GM18508 (cell line): Measurements from ENCODE around the gene AMBRA1.
"Not testable (repeated sequence)": the region's sequence is repeated elsewhere in the genome, so short reads cannot be mapped to it uniquely, and the experiment has no call there.

Source experiments
- ATAC-seq: cut with Tn5 transposase; IDR thresholded peaks from one replicate; pipeline ENCODE4 v1.9.1; 2021; ENCODE audit warnings: moderate number of reproducible peaks; ENCODE audit not compliant: insufficient read depth, unreplicated experiment

The AMBRA1 gene

GRCh38 chr11:46615756-46616155 is 21.9 kb upstream of the AMBRA1 start:
- ATAC-seq: no peak

- ATAC-seq: no peak
These were observed 18.5 kb upstream of the AMBRA1 start for GRCh38 chr11:46612326-46612725.

- ATAC-seq: no peak
These were observed 17.9 kb upstream of the AMBRA1 start for GRCh38 chr11:46611526-46612304.

GRCh38 chr11:46609386-46609785 is 15.6 kb upstream of the AMBRA1 start:
- ATAC-seq: no peak

GRCh38 chr11:46607516-46607915 is 13.7 kb upstream of the AMBRA1 start:
- no peak for ATAC-seq

GRCh38 chr11:46604796-46605195 is 11.0 kb upstream of the AMBRA1 start:
- no peak for ATAC-seq

GRCh38 chr11:46603704-46604308 is 10.0 kb upstream of the AMBRA1 start:
- ATAC-seq: no peak

- ATAC-seq: no peak
These were observed 7.3 kb upstream of the AMBRA1 start for GRCh38 chr11:46601129-46601528.

GRCh38 chr11:46600194-46600960 is 6.6 kb upstream of the AMBRA1 start:
- no peak for ATAC-seq

- no peak for ATAC-seq
These were observed 5.7 kb upstream of the AMBRA1 start for GRCh38 chr11:46599340-46600193.

- no peak for ATAC-seq
These were observed 3.9 kb upstream of the AMBRA1 start for GRCh38 chr11:46597609-46598219.

- no peak for ATAC-seq
These were observed 3.3 kb upstream of the AMBRA1 start for GRCh38 chr11:46597155-46597554.

- no peak for ATAC-seq
These were observed 962 bp upstream of the AMBRA1 start for GRCh38 chr11:46594785-46595184.

- no peak for ATAC-seq
These were observed 514 bp upstream of the AMBRA1 start for GRCh38 chr11:46594374-46594700.

- no peak for ATAC-seq
These were observed 2.9 kb downstream of the AMBRA1 start for GRCh38 chr11:46590740-46591605.

GRCh38 chr11:46588915-46589314 is 4.9 kb downstream of the AMBRA1 start:
- ATAC-seq: no peak

- ATAC-seq: no peak
These were observed 5.7 kb downstream of the AMBRA1 start for GRCh38 chr11:46588131-46588530.

GRCh38 chr11:46583513-46583912 is 10.3 kb downstream of the AMBRA1 start:
- ATAC-seq: not testable (repeated sequence)

- ATAC-seq: no peak
These were observed 11.2 kb downstream of the AMBRA1 start for GRCh38 chr11:46582588-46582987.
